ENCODE measurements around the gene L1CAM. TPM values are rescaled to one million over a fixed set of nuclear protein-coding genes. Genes with fewer than 3 reads are reported as not detected.

Gene L1CAM
- total and polyA plus RNA-seq, 9 of the 15 experiments (the other 6 are each of a cell fraction or from before 2014, with no cell fraction given): 0.09 to 0.86 (median 0.26) TPM; not detected in 3

- Histone ChIP-seq H3K4me3 (no peak overlapping the region), H3K79me2 (ENCODE audit: control insufficient read depth, insufficient read depth, low read length) (no peaks in the 10 kb centered on the region), H3K27ac (ENCODE audit: extremely low read depth, low read depth, low read length) (no peak overlapping the region), H4K20me1 (replicated peaks; ENCODE audit: control insufficient read depth, insufficient read depth, low read length) (0 out of 2 replicates have a peak, but pooled peaks cover 3% of the 10 kb centered on the region), H2AFZ (ENCODE audit: low read depth, low read length) (no peak overlapping the region), H3K9ac (ENCODE audit: insufficient read depth in 1 of 2, low read depth in 2 of 2, low read length in 2 of 2) (no peak overlapping the region), H3K9me3 (replicated peaks; ENCODE audit: control insufficient read depth, insufficient read depth, low read depth, low read length) (no peaks in the 10 kb centered on the region), H3K27me3 (ENCODE audit: control insufficient read depth in 2 of 2, insufficient read depth in 2 of 2, low read length in 2 of 2) (peaks cover 22 to 60% of the 10 kb centered on the region in 2 experiments; a peak in 4 of 5 replicates), H3K9me1 (ENCODE audit: control insufficient read depth, insufficient read depth, low read length) (no peaks in the 10 kb centered on the region), H3K4me2 (ENCODE audit: insufficient read depth, low read length) (no peak overlapping the region), H3K4me1 (replicated peaks in 1 of 2; ENCODE audit: control insufficient read depth in 2 of 2, insufficient read depth in 2 of 2, low read length in 2 of 2) (peaks cover 0 to 28% of the 10 kb centered on the region in 2 experiments; a peak in 2 of 5 replicates), H3K36me3 (ENCODE audit: control insufficient read depth, insufficient read depth, low read length) (no peaks in the 10 kb centered on the region)
- 25% methylated on average over 11 of the region's 27 CpGs for WGBS (ENCODE audit: insufficient coverage, low coverage, missing lambda C conversion rate)
- no peak for TF ChIP-seq HCFC1 (IDR thresholded peaks at IDR 0.05; ENCODE audit: low read depth, low read length)
- TF ChIP-seq TAF7 (tag; IDR thresholded peaks at IDR 0.05): no peak
- TF ChIP-seq RBM25 (IDR thresholded peaks at IDR 0.05; ENCODE audit: low read depth, low read length, severe bottlenecking): no peak
- no peak for TF ChIP-seq BMI1 (IDR thresholded peaks at IDR 0.05; ENCODE audit: low read length)
- no peak for TF ChIP-seq TRIM24 (IDR thresholded peaks at IDR 0.05)
- TF ChIP-seq TBL1XR1 (IDR thresholded peaks at IDR 0.05; ENCODE audit: low read length in 2 of 2): no peak
- no peak for TF ChIP-seq SIX5 (IDR thresholded peaks at IDR 0.05; ENCODE audit: borderline replicate concordance in 1 of 2, insufficient read depth in 1 of 2, low read depth in 1 of 2, low read length in 2 of 2)
- TF ChIP-seq BCL6 (CRISPR knock-in tag; IDR thresholded peaks at IDR 0.05): no peak
- TF ChIP-seq EHMT2 (IDR thresholded peaks at IDR 0.05): no peak
- no peak for TF ChIP-seq CHD2 (IDR thresholded peaks at IDR 0.05; ENCODE audit: low read depth, low read length)
- TF ChIP-seq CBFA2T3 (IDR thresholded peaks at IDR 0.05): no peak
- TF ChIP-seq EP400 (IDR thresholded peaks at IDR 0.05): no peak
- TF ChIP-seq ZNF395 (CRISPR knock-in tag; IDR thresholded peaks at IDR 0.05): no peak
- intact Hi-C loops (cut with micrococcal nuclease): no loop called here
- ATAC-seq (no peak), FAIRE-seq (no peak), DNase-seq (ENCODE audit: extremely low read depth in 1 of 4, low spot score in 3 of 4) (no peak)
- no TSS peak for BruUV-seq (replicated peaks)
- ChIA-PET CTCF (ENCODE audit: low intra/inter-chr PET ratio) (no interaction called here), POLR2A (no interaction called here)
- in situ Hi-C loops (cut with MboI): no loop called here
These were observed 56.5 kb downstream of the L1CAM start for GRCh38 chrX:153829549-153829798.

All from K562 (cell line).